ENCODE measurements around the gene NDEL1. TPM values are rescaled to one million over a fixed set of nuclear protein-coding genes. Genes with fewer than 3 reads are reported as not detected.

The NDEL1 gene
- total and polyA plus RNA-seq, 9 of the 15 experiments (the other 6 are each of a cell fraction or from before 2014, with no cell fraction given), result 0.86 to 30.5 (median 22.7) TPM

- Histone ChIP-seq H3K9me3 (replicated peaks; ENCODE audit: control insufficient read depth, insufficient read depth, low read depth, low read length) (peaks cover 9% of the 10 kb centered on the region), H3K36me3 (ENCODE audit: control insufficient read depth, insufficient read depth, low read length) (peaks cover 93% of the 10 kb centered on the region), H3K4me1 (replicated peaks in 1 of 2; ENCODE audit: control insufficient read depth in 2 of 2, insufficient read depth in 2 of 2, low read length in 2 of 2) (no peaks in the 10 kb centered on the region; a peak in 1 of 5 replicates), H4K20me1 (replicated peaks; ENCODE audit: control insufficient read depth, insufficient read depth, low read length) (no peaks in the 10 kb centered on the region), H3K4me3 (no peak overlapping the region), H2AFZ (ENCODE audit: low read depth, low read length) (no peak overlapping the region), H3K4me2 (ENCODE audit: insufficient read depth, low read length) (no peak overlapping the region), H3K79me2 (ENCODE audit: control insufficient read depth, insufficient read depth, low read length) (no peaks in the 10 kb centered on the region), H3K9ac (ENCODE audit: insufficient read depth in 1 of 2, low read depth in 2 of 2, low read length in 2 of 2) (no peak overlapping the region), H3K27ac (ENCODE audit: extremely low read depth, low read depth, low read length) (no peak overlapping the region), H3K9me1 (ENCODE audit: control insufficient read depth, insufficient read depth, low read length) (no peaks in the 10 kb centered on the region), H3K27me3 (ENCODE audit: control insufficient read depth in 2 of 2, insufficient read depth in 2 of 2, low read length in 2 of 2) (no peaks in the 10 kb centered on the region)
- POLR2A ChIA-PET, result no interaction called here
- TF ChIP-seq NFE2 (IDR thresholded peaks at IDR 0.05; ENCODE audit: low read depth), result peak; percentile 40; the same call in 1 of the 2 replicates
- no peak for TF ChIP-seq ZNF76 (CRISPR knock-in tag; IDR thresholded peaks at IDR 0.05; ENCODE audit: borderline replicate concordance)
- TF ChIP-seq PHB (CRISPR knock-in tag; IDR thresholded peaks at IDR 0.05), result no peak
- peak in 1 of 2 experiments; percentile 17; a peak in 1 of 4 replicates for TF ChIP-seq TRIM24 (IDR thresholded peaks at IDR 0.05)
- TF ChIP-seq ZNF324 (CRISPR knock-in tag; IDR thresholded peaks at IDR 0.05), result peak; percentile 93
- peak in 1 of 2 experiments; percentile 68; a peak in 1 of 3 replicates for TF ChIP-seq CBX3 (IDR thresholded peaks at IDR 0.05; ENCODE audit: borderline replicate concordance in 1 of 2, low read length in 2 of 2)
- TF ChIP-seq ZNF24 (IDR thresholded peaks at IDR 0.05), result 0 out of 2 replicates have a peak, but pooled peaks have one; percentile 28
- TF ChIP-seq ZNF316 (IDR thresholded peaks at IDR 0.05), result peak; percentile 40; the same call in 1 of the 2 replicates
- in situ Hi-C loops (cut with MboI) (no loop called here), intact Hi-C loops (cut with micrococcal nuclease) (no loop called here)
- CTCF ChIA-PET (ENCODE audit: low intra/inter-chr PET ratio), result interaction anchor here (0.5 kb wide), 1 partner anchor 78 kb away, joined by 5 read pairs; no protein-coding TSS in a partner anchor
- DNase-seq (ENCODE audit: extremely low read depth in 1 of 4, low spot score in 3 of 4) (peak in 1 of 4 experiments; percentile 12), FAIRE-seq (no peak), ATAC-seq (no peak)
- no TSS peak for BruUV-seq (replicated peaks)
- 100% methylated on average over 1 of the region's 1 CpG for WGBS (ENCODE audit: insufficient coverage, low coverage, missing lambda C conversion rate)
Observed at GRCh38 chr17:8484465-8484864, 48.8 kb downstream of the NDEL1 start.

DNA sequence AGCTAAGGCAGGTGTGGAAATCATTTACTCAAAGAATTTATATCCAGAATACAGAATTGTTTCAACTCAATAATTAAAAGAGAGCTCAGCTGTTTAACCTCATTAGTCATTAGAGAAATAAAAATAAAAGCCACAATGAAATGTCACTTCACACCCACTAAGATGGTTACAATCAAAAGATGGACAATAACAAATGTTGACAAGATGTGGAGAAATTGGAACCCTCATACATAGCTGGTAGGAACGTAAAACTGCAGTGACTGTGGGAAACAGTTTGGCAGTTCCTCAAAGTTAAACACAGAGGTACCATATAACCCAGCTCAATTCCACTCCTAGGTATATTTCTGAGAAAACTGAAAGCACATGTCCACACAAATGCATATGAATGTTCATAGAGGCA is 49.8 kb downstream of the NDEL1 start:
- FAIRE-seq, result no peak
- 100% methylated on average over 1 of the region's 1 CpG for WGBS (ENCODE audit: insufficient coverage, low coverage, missing lambda C conversion rate)
- TF ChIP-seq DNMT1 (IDR thresholded peaks at IDR 0.05), result no peak
- TF ChIP-seq RFX7 (CRISPR knock-in tag; IDR thresholded peaks at IDR 0.05), result no peak
- no peak for TF ChIP-seq ZBED1 (IDR thresholded peaks at IDR 0.05)
- TF ChIP-seq, protein P1, sequence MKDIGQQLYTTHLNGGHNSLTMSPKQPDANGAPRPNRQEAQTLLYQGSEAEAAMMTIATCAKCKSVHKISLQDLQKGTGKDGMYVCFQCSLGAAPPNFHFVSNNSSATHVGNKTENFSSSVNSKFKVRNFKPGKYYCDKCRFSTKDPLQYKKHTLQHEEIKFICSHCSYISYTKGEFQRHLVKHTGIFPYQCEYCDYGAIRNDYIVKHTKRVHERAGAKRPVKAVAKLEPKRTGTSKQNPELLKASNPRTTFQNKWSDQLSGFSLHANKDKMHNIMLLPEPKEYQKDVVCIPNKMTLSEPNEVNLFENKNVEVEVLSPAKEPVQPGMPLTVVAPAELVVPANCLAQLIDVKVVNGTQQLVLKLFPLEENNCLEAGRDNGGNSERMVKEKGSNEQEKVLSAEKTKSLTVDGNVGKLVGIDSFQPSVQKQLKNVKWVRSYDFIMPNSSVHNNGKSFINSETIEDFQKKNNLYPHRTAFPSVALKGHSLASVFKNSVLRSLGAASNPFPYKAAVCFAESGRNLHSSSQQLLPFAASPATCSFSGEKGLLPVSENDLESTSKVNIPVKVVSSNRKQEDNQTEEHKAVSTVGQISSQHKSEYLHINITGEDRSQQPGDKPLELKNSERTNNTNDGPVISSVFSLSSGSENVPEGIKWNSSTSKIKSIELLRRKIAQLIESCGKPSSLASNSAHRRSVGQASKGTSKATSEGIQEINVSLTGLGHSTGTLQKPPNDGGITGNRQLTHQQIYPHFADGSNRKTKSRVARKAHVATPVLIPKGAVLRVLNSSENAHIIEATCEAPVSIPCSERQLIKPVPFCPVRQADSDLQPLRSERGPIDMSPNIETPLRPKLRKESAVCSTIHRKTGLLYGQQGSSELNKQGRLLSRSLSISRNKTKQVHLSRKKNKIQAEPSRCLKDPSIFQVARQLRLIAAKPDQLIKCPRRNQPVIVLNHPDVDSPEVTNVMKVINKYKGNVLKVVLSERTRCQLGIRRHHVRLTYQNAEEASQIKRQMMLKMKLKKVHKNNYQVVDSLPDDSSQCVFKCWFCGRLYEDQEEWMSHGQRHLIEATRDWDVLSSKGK (CRISPR knock-in tag; IDR thresholded peaks at IDR 0.05), result no peak
- TF ChIP-seq ZNF217 (CRISPR knock-in tag; IDR thresholded peaks at IDR 0.05), result no peak
- no peak for TF ChIP-seq ZNF174 (CRISPR knock-in tag; IDR thresholded peaks at IDR 0.05)
- TF ChIP-seq SIX5 (IDR thresholded peaks at IDR 0.05; ENCODE audit: borderline replicate concordance in 1 of 2, insufficient read depth in 1 of 2, low read depth in 1 of 2, low read length in 2 of 2), result no peak
- TF ChIP-seq SRSF9 (IDR thresholded peaks at IDR 0.05; ENCODE audit: borderline replicate concordance, low read depth, low read length), result no peak

More for the DNA sequence above, 49.8 kb downstream of the NDEL1 start:
- ATAC-seq (no peak), DNase-seq (ENCODE audit: extremely low read depth in 1 of 4, low spot score in 3 of 4) (no peak)
- Histone ChIP-seq H3K79me2 (ENCODE audit: control insufficient read depth, insufficient read depth, low read length) (no peaks in the 10 kb centered on the region), H3K27me3 (ENCODE audit: control insufficient read depth in 2 of 2, insufficient read depth in 2 of 2, low read length in 2 of 2) (no peaks in the 10 kb centered on the region), H3K27ac (ENCODE audit: extremely low read depth, low read depth, low read length) (no peak overlapping the region), H3K4me1 (replicated peaks in 1 of 2; ENCODE audit: control insufficient read depth in 2 of 2, insufficient read depth in 2 of 2, low read length in 2 of 2) (no peaks in the 10 kb centered on the region; a peak in 1 of 5 replicates), H3K9me1 (ENCODE audit: control insufficient read depth, insufficient read depth, low read length) (no peaks in the 10 kb centered on the region), H3K9me3 (replicated peaks; ENCODE audit: control insufficient read depth, insufficient read depth, low read depth, low read length) (peaks cover 9% of the 10 kb centered on the region), H2AFZ (ENCODE audit: low read depth, low read length) (no peak overlapping the region), H3K4me3 (no peak overlapping the region), H3K4me2 (ENCODE audit: insufficient read depth, low read length) (no peak overlapping the region), H3K9ac (ENCODE audit: insufficient read depth in 1 of 2, low read depth in 2 of 2, low read length in 2 of 2) (no peak overlapping the region), H3K36me3 (ENCODE audit: control insufficient read depth, insufficient read depth, low read length) (peaks cover 93% of the 10 kb centered on the region), H4K20me1 (replicated peaks; ENCODE audit: control insufficient read depth, insufficient read depth, low read length) (no peaks in the 10 kb centered on the region)
- no TSS peak for BruUV-seq (replicated peaks)
- ChIA-PET POLR2A (interaction anchor here (1.4 to 2.2 kb wide), 2 partner anchors 10 to 21 kb away, joined by 5 to 7 read pairs; no protein-coding TSS in a partner anchor), CTCF (ENCODE audit: low intra/inter-chr PET ratio) (no interaction called here)
- intact Hi-C loops (cut with micrococcal nuclease), result no loop called here
- in situ Hi-C loops (cut with MboI), result no loop called here

Data from K562 (cell line).